AG09309 (cell line): ENCODE measurements around the gene DPYD.

ENCODE experiments used
- DNase-seq: peaks from one replicate; pipeline ENCODE4 v3.0.0-alpha.2; 2010; ENCODE audit warnings: low read depth
- H3K4me3 ChIP-seq: 2 replicates; pipeline ENCODE4 v1.5.1; 2011; ENCODE audit warnings: mild to moderate bottlenecking, low read depth, low read length, moderate library complexity; ENCODE audit not compliant: control insufficient read depth
- TF ChIP-seq, protein P1 (sequence below): IDR thresholded peaks from 2 replicates; pipeline ENCODE4 v1.5.1; 2011; ENCODE audit warnings: mild to moderate bottlenecking, low read depth, low read length, inconsistent platforms; ENCODE audit not compliant: insufficient read depth, control insufficient read depth; ENCODE audit errors: missing control alignments

Gene DPYD

DNA sequence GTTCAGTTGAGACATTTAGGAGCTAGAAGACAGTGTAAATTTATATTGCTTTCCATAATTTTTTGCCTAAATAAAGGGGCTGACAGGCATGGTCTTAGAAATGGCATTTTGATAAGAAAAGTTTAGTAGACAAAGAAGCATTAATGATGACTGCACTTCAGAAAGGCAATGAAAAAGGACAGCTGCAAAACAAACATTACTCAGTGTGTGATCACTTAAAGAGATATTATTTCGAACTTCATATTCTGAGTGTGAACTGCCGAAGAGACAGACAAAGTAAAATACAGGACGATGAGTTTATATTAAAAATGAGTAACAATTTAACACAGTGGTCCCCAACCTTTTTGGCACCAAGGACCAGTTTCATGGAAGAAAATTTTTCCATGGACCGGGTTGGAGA is 243.1 kb downstream of the DPYD start:
- TF ChIP-seq, protein P1, sequence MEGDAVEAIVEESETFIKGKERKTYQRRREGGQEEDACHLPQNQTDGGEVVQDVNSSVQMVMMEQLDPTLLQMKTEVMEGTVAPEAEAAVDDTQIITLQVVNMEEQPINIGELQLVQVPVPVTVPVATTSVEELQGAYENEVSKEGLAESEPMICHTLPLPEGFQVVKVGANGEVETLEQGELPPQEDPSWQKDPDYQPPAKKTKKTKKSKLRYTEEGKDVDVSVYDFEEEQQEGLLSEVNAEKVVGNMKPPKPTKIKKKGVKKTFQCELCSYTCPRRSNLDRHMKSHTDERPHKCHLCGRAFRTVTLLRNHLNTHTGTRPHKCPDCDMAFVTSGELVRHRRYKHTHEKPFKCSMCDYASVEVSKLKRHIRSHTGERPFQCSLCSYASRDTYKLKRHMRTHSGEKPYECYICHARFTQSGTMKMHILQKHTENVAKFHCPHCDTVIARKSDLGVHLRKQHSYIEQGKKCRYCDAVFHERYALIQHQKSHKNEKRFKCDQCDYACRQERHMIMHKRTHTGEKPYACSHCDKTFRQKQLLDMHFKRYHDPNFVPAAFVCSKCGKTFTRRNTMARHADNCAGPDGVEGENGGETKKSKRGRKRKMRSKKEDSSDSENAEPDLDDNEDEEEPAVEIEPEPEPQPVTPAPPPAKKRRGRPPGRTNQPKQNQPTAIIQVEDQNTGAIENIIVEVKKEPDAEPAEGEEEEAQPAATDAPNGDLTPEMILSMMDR: no peak
- H3K4me3 ChIP-seq: no peak overlapping the region
- DNase-seq: no peak

DNA sequence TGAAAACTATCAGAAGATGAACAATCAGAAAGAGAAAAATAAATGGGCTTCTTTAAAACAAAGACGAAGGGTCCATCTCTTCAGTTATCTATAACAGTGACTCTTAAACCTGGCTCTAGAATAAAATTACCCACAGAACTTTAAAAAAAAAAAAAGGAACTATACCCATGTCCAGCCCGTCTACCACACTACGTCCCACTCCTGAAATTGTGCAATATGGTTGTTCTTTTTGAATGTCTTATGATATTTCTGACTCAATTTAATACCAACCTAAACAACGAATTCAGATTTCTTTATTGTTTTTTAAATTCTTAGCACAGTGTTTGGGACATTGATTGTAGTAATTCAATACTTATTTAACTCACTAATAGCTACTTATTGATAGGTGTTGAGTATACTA is 246.3 kb downstream of the DPYD start:
- TF ChIP-seq, protein P1: no peak
- no peak for DNase-seq
- H3K4me3 ChIP-seq: no peak overlapping the region

DNA sequence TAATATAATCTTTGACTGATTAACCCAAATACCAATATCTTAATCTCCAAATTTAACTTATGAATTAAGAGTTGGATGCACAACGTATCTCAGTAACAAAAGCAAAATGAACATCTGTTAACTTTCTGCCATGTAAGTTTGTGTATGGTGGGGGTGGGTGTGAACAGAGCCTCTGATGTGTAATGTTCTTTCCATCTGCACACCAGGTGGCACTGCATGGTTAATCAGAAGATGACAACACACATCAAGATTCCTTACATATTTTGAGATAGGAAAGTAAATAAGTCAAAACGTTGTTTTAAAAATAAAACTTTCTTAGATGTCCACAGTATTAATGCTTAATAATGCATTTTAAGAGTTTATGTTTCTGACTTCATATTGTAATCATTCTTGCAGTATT is 251.9 kb downstream of the DPYD start:
- H3K4me3 ChIP-seq: no peak overlapping the region
- DNase-seq: peak; percentile 13
- TF ChIP-seq, protein P1: peak; percentile 38

DNA sequence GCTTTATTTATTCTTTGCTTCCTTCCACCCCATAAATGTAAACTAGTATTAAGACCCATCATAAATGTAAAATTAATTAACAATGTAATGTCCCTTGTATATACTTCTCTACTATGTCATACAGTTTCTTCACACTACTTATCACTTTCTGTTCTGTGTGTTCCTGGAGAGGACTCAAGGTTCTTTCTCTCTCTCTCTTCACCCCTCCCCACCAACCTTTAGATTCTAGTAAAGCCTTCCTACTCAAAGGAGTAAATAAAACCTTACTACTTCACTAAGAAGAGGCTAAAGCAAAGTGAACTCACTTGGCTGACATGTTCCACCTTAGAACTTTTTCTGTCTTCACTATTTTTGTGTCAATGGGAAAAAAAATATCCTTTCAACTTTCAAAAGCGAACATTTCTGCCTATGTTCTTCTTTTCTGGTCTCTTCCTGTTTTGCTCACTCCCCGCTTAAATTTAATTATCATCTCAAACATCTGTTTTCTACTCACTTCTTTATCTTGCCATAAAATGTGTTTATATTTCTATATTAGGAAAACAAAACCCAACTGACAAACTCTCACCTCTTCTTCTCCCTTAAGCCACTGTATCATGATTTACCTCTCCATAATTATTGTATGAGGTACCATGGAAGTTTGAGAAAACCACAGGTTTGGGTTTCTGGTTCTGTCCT is 260.3 kb downstream of the DPYD start:
- TF ChIP-seq, protein P1: no peak
- no peak overlapping the region for H3K4me3 ChIP-seq
- DNase-seq: no peak

DNA sequence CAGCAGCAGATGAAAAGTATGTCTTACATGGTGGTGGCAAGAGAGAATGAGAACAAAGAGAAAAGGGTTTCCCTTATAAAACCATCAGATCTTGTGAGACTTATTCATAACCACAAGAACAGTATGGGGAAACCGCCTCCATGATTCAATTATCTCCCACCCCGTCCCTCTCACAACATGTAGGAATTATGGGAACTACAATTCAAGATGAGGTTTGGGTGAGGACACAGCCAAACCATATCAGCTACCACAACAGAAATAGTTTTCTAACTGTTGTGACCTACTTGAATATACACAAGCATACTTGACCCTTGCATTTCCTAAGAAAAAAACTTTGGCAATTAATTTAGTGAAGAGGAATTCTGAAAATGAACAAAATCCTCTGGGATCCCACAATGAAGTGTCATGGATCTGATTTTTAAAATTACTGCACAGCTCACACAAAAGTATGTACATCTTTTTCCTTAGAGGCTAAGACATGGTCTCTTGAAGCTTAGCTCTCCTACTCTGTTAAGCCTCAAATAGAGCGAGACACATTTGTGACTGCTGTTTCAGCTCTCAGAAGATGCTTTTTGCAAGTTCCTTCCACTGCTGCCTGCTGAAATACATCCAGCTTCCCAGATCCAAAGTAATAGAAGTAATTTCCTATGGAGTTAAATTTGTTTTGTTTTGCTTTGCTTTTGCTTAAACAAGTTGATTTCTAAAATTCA is 265.8 kb downstream of the DPYD start:
- no peak overlapping the region for H3K4me3 ChIP-seq
- TF ChIP-seq, protein P1: no peak
- DNase-seq: peak; percentile 24

DNA sequence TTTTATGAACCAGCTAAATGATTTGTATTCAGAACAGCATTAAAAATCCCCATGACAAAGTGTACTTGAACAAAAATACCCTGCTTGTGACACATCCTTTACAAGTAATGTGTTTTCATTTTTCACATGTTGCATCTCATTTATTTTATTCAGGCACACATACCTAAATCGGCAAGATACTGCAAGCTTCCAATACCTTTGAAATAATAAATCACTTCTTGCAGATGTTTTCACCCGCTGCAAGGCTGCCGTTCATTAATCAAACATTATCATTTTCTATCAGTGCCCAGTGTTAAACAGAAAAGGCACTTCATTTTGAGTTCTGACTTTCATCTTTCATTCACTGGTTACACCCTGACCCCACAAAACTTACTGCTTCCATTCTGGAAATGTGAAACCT is 269.6 kb downstream of the DPYD start:
- DNase-seq: no peak
- no peak overlapping the region for H3K4me3 ChIP-seq

More for the DNA sequence above, 269.6 kb downstream of the DPYD start:
- TF ChIP-seq, protein P1: no peak
